Activated CD4-positive, alpha-beta T cell treated with anti-CD3 and anti-CD28 coated beads for 36 hours (primary cell): ENCODE data around the gene FAM219B. TPM values are rescaled to one million over a fixed set of nuclear protein-coding genes. Genes with fewer than 3 reads are reported as not detected.
A peak's percentile ranks its signal among the peaks of the same experiment; 100 is the strongest.
"Not testable (repeated sequence)": the region's sequence is repeated elsewhere in the genome, so short reads cannot be mapped to it uniquely, and the experiment has no call there.

Source experiments
- ATAC-seq: fragments of 200-7000 bp; cut with Tn5 transposase; one replicate; pipeline ENCODE4 v1.10.0; 2021; ENCODE audit warnings: mild to moderate bottlenecking, moderate library complexity
- CTCF ChIA-PET: fragments of 350-600 bp; sonication (Branson Sonifier 250); formaldehyde crosslinking; loops from one replicate; lab custom pipeline; 2021; ENCODE audit warnings: antibody characterized with exemption; lab: Charles Lee
- POLR2A ChIA-PET: fragments of 350-600 bp; sonication (Branson Sonifier 250); formaldehyde crosslinking; loops from one replicate; lab custom pipeline; 2021; ENCODE audit warnings: antibody characterized with exemption, inconsistent platforms; lab: Charles Lee
- DNase-seq: peaks from one replicate; pipeline ENCODE4 v3.0.0-alpha.2; 2020
- H3K27ac Mint-ChIP-seq: one replicate; pipeline ENCODE4 v1.8.0; 2021; ENCODE audit warnings: mixed read lengths
- H3K27me3 Mint-ChIP-seq: one replicate; pipeline ENCODE4 v1.8.0; 2021; ENCODE audit warnings: mixed read lengths
- H3K36me3 Mint-ChIP-seq: one replicate; pipeline ENCODE4 v1.8.0; 2021; ENCODE audit warnings: low read depth, mixed read lengths
- H3K4me1 Mint-ChIP-seq: one replicate; pipeline ENCODE4 v1.8.0; 2021; ENCODE audit warnings: mixed read lengths
- H3K4me3 Mint-ChIP-seq: one replicate; pipeline ENCODE4 v1.8.0; 2021; ENCODE audit warnings: mild to moderate bottlenecking, moderate library complexity, mixed read lengths
- H3K9me3 Mint-ChIP-seq: one replicate; pipeline ENCODE4 v1.8.0; 2021; ENCODE audit warnings: low read depth, mixed read lengths
- intact Hi-C, 2 experiments: fragments of 100-400 bp; cut with DNase I in 1 of 2; cut with micrococcal nuclease in 1 of 2; formaldehyde crosslinking; loops; one replicate each; pipeline versions ENCODE4 v1.14.2 to v1.15.1; 2022 to 2024; cut with DNase I, micrococcal nuclease
- total RNA-seq, 2 experiments: library from RNA; stranded (reverse); gene quantifications; one replicate each; pipeline ENCODE4 v1.2.3, GENCODE V29; 2021

Gene FAM219B
- total RNA-seq, 2 experiments from 2014 or later: 39.3 to 49.7 TPM

- H3K9me3 Mint-ChIP-seq, H3K27me3 Mint-ChIP-seq, ATAC-seq: not testable (repeated sequence)
- Mint-ChIP-seq H3K36me3 (peaks cover 16% of the 10 kb centered on the region), H3K4me1 (peaks cover 33% of the 10 kb centered on the region), H3K4me3 (peak overlapping the region; percentile 58), H3K27ac (peak overlapping the region; percentile 78)
- ChIA-PET CTCF (interaction anchor here (0.6 to 1.7 kb wide), 4 partner anchors 15 to 76 kb away, joined by 3 to 7 read pairs (median 4); no protein-coding TSS in a partner anchor), POLR2A (interaction anchor here (0.6 to 0.7 kb wide), 2 partner anchors 26 to 510 kb away, joined by 3 to 5 read pairs; no protein-coding TSS in a partner anchor)
- DNase-seq: peak; percentile 28
- intact Hi-C loops: loop anchor here (5.0 to 10.0 kb wide), 4 partner anchors 60 to 702 kb away; partner anchors contain the start of genes CSK (in 1 of the 2) and SCAMP2 (in 1 of the 2)
Observed at GRCh38 chr15:74935193-74935592, 28.5 kb upstream of the FAM219B start.

GRCh38 chr15:74933573-74933972 is 26.9 kb upstream of the FAM219B start:
- Mint-ChIP-seq H3K4me1 (peaks cover 33% of the 10 kb centered on the region), H3K27ac (peak overlapping the region; percentile 42), H3K9me3 (no peaks in the 10 kb centered on the region), H3K36me3 (peaks cover 26% of the 10 kb centered on the region), H3K27me3 (no peaks in the 10 kb centered on the region), H3K4me3 (no peak overlapping the region)
- ChIA-PET POLR2A (interaction anchor here (0.6 to 0.8 kb wide), 2 partner anchors 9 to 19 kb away, joined by 3 to 4 read pairs; no protein-coding TSS in a partner anchor), CTCF (interaction anchor here (0.6 to 1.7 kb wide), 6 partner anchors 10 to 473 kb away, joined by 3 to 4 read pairs (median 4); partner anchors contain the start of gene CSK)
- intact Hi-C loops: loop anchor here in 1 of 2 experiments (10.0 kb wide), 1 partner anchor 59 kb away; the partner anchor contains the start of gene SCAMP2
- DNase-seq (no peak), ATAC-seq (no peak)

DNA sequence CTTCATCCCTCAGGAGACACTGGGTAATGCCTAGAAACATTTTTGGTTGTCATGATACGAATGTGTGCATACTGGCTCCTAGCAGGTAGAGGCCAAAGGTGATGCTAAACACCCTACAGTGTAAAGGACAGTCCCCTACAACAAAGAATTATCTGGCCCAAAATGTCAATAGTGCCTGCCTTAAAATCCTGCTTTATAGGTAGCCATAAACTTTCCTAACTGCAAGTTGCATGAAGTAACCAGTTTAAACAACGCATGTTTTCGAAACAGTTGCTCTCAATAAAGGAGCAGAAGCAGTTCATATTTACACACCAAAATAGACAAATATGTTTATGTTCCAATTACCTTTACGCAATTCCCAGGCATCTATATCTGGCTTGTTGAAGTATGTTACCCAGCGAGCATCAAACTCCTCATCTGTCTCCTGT is 22.1 kb upstream of the FAM219B start:
- ChIA-PET CTCF (interaction anchor here (0.6 kb wide), 1 partner anchor 20 kb away, joined by 3 read pairs; no protein-coding TSS in a partner anchor), POLR2A (no interaction called here)
- H3K4me3 Mint-ChIP-seq: no peak overlapping the region
- intact Hi-C loops: no loop called here
- no peaks in the 10 kb centered on the region for H3K27me3 Mint-ChIP-seq
- no peak for ATAC-seq
- H3K4me1 Mint-ChIP-seq: peaks cover 7% of the 10 kb centered on the region
- no peaks in the 10 kb centered on the region for H3K9me3 Mint-ChIP-seq
- peaks cover 35% of the 10 kb centered on the region for H3K36me3 Mint-ChIP-seq
- no peak for DNase-seq
- H3K27ac Mint-ChIP-seq: no peak overlapping the region

GRCh38 chr15:74924525-74924924 is 17.9 kb upstream of the FAM219B start:
- Mint-ChIP-seq H3K9me3 (no peaks in the 10 kb centered on the region), H3K36me3 (peaks cover 51% of the 10 kb centered on the region), H3K27ac (no peak overlapping the region), H3K4me3 (no peak overlapping the region), H3K4me1 (peaks cover 5% of the 10 kb centered on the region), H3K27me3 (no peaks in the 10 kb centered on the region)
- ATAC-seq: no peak
- ChIA-PET POLR2A (interaction anchor here (1.4 kb wide), 1 partner anchor 9 kb away, joined by 3 read pairs; no protein-coding TSS in a partner anchor), CTCF (interaction anchor here (1.4 kb wide), 1 partner anchor 23 kb away, joined by 7 read pairs; no protein-coding TSS in a partner anchor)
- intact Hi-C loops: no loop called here
- no peak for DNase-seq

DNA sequence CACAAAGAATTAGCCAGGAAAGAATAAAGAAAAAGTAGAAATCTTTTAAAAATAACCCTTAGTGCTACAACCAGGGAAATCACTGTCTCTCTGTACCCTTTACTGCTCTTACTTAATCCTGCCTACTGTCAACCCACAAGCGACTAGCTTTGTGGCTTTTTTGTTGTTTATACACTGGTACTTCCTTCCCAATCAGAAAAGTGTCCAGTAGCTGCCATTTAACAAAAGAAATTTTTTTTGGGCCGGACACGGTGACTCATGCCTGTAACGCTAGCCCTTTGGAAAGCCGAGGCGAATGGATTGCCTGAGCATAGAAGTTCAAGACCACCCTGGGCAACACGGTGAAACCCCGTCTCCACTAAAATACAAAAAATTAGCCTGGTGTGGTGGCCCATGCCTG is 13.8 kb upstream of the FAM219B start:
- POLR2A ChIA-PET: no interaction called here

DNA sequence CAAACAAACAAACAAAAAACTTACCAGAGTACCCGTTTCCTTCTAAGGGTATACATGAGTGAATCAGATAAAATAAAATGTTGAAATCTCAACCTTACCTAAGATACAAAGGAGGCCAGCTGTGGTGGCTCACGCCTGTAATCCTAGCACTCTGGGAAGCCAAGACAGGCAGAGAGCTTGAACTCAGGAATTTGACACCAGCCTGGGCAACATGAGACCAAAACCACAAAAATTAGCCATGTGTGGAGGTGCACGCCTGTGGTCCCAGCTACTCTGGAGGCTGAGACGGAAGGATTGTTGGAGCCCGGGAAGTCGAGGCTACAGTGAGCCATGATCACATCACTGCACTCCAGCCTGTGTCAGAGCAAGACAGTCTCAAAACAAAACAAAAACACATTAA is 11.0 kb upstream of the FAM219B start:
- no peak overlapping the region for H3K27ac Mint-ChIP-seq
- ATAC-seq (no peak), DNase-seq (no peak)
- no peaks in the 10 kb centered on the region for H3K27me3 Mint-ChIP-seq
- intact Hi-C loops: no loop called here
- ChIA-PET CTCF (interaction anchor here (0.6 to 1.5 kb wide), 3 partner anchors 10 to 296 kb away, joined by 3 to 4 read pairs (median 3); no protein-coding TSS in a partner anchor), POLR2A (interaction anchor here (1.4 kb wide), 1 partner anchor 11 kb away, joined by 5 read pairs; the partner anchor contains the start of gene FAM219B)
- H3K4me3 Mint-ChIP-seq: no peak overlapping the region
- no peaks in the 10 kb centered on the region for H3K9me3 Mint-ChIP-seq
- peaks cover 59% of the 10 kb centered on the region for H3K36me3 Mint-ChIP-seq
- H3K4me1 Mint-ChIP-seq: no peaks in the 10 kb centered on the region

More for the DNA sequence above, 13.8 kb upstream of the FAM219B start:
- Mint-ChIP-seq H3K4me3 (no peak overlapping the region), H3K27me3 (no peaks in the 10 kb centered on the region), H3K27ac (no peak overlapping the region), H3K9me3 (no peaks in the 10 kb centered on the region), H3K36me3 (peaks cover 54% of the 10 kb centered on the region), H3K4me1 (peaks cover 5% of the 10 kb centered on the region)
- CTCF ChIA-PET: interaction anchor here (0.5 kb wide), 1 partner anchor 109 kb away, joined by 3 read pairs; no protein-coding TSS in a partner anchor
- DNase-seq (no peak), ATAC-seq (no peak)
- intact Hi-C loops: no loop called here

DNA sequence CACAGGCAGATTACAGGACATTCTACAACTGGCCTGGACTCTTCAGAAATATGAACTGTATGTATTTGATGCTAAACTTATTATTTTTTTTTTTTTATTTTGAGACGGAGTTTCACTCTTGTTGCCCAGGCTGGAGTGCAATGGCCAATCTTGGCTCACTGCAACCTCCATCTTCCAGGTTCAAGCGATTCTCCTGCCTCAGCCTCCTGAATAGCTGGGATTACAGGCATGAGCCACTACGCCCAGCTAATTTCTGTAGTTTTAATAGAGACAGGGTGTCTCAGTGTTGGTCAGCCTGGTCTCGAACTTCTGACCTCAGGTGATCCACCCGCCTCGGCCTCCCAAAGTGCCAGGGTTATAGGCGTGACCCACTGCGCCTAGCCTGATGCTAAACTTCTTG is 7.1 kb upstream of the FAM219B start:
- H3K4me1 Mint-ChIP-seq, POLR2A ChIA-PET, H3K27ac Mint-ChIP-seq: not testable (repeated sequence)

DNA sequence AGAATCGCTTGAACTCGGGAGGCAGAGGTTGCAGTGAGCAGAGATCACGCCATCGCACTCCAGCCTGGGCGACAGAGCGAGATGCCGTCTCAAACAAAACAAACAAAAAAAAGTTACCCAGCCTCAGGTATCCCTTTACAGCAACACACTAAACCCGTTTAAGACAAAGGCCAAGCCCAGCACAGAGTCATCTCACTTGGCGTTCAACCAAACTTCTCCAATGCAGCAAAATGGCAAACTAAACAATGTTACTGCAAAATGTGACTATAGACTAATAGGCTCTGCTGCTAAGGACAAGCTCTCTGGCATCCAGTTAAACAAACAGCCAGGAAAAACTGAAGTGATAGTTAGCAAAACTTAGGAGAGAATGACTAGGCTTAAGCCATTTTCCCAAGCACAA is 6.4 kb upstream of the FAM219B start:
- Mint-ChIP-seq H3K36me3 (peaks cover 39% of the 10 kb centered on the region), H3K4me3 (no peak overlapping the region), H3K27ac (no peak overlapping the region), H3K27me3 (no peaks in the 10 kb centered on the region), H3K4me1 (no peaks in the 10 kb centered on the region), H3K9me3 (no peaks in the 10 kb centered on the region)
- ChIA-PET CTCF (interaction anchor here (0.7 to 4.8 kb wide), 3 partner anchors 12 to 455 kb away, joined by 3 to 40 read pairs (median 3); no protein-coding TSS in a partner anchor), POLR2A (no interaction called here)
- ATAC-seq (no peak), DNase-seq (no peak)
- intact Hi-C loops: no loop called here

More for the DNA sequence above, 7.1 kb upstream of the FAM219B start:
- H3K4me3 Mint-ChIP-seq, ATAC-seq, H3K9me3 Mint-ChIP-seq, intact Hi-C loops, DNase-seq, H3K27me3 Mint-ChIP-seq: not testable (repeated sequence)
- H3K36me3 Mint-ChIP-seq: peaks cover 41% of the 10 kb centered on the region
- CTCF ChIA-PET: interaction anchor here (0.5 to 1.2 kb wide), 2 partner anchors 106 to 454 kb away, joined by 3 read pairs; no protein-coding TSS in a partner anchor

DNA sequence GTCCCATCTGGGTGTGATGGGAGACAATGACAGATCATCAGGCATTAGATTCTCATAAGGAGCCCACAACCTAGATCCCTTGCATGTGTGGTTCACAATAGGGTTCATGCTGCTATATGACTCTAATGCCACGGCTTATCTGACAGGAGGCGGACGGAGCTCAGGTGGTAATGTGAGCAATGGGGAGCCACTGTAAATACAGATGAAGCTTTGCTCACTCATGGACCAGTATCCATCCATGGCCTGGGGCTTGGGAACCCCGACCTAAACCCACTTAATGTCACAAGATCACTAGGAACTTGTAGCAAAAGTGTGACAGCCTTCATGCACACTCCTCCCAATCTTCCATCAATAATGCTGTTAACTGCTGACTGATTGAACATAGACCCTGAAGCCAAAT is 2.0 kb upstream of the FAM219B start:
- ATAC-seq (no peak), DNase-seq (no peak)
- Mint-ChIP-seq H3K27ac (no peak overlapping the region), H3K4me3 (no peak overlapping the region), H3K9me3 (no peaks in the 10 kb centered on the region), H3K27me3 (no peaks in the 10 kb centered on the region), H3K36me3 (peaks cover 36% of the 10 kb centered on the region), H3K4me1 (peaks cover 29% of the 10 kb centered on the region)
- intact Hi-C loops: loop anchor here in 1 of 2 experiments (5.0 kb wide), 1 partner anchor 294 kb away; the partner anchor contains the start of gene C15orf39
- CTCF ChIA-PET: interaction anchor here (0.5 to 4.8 kb wide), 5 partner anchors 8 to 227 kb away, joined by 3 to 40 read pairs (median 4); no protein-coding TSS in a partner anchor
- POLR2A ChIA-PET: interaction anchor here (0.7 kb wide), 1 partner anchor 295 kb away, joined by 4 read pairs; no protein-coding TSS in a partner anchor

DNA sequence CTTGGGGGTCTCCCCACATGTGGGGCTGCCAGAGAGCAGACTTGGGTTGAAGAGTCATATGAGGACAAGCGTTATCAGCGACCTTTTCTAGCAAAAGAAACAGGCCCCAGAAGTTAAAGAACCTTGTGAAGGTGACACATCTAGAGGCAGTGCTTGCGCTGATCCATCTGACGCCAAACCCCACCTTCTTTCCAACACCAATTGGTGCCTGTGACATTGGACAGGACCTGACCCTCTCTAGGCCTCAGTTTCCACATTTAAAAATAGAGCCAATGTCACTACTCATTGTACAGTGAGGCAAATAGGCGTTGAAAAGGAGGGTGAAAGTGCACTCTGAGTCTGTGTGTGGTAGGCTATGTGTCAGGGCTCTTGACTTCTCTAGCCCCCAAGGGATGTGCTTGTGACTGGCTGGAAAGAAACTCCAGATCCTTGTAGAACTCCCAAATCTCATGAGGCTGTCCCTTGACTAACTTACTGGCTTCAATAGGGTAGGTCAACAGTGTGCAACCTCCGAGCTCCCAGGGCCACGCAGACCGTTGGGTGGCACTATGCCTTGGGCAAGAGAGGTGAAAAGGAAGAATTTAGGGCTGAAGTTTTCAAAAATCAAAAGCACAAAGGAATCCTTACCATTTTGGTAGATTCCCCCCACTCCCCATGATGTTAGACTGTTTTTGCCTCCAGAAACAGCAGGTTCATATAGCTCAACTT is 666 bp upstream of the FAM219B start:
- ATAC-seq: peak; percentile 36
- Mint-ChIP-seq H3K27ac (peak overlapping the region; percentile 94), H3K4me1 (peaks cover 31% of the 10 kb centered on the region), H3K36me3 (peaks cover 31% of the 10 kb centered on the region), H3K4me3 (peak overlapping the region; percentile 92), H3K27me3 (no peaks in the 10 kb centered on the region), H3K9me3 (no peaks in the 10 kb centered on the region)
- POLR2A ChIA-PET: interaction anchor here (0.6 to 1.7 kb wide), 4 partner anchors 18 to 201 kb away, joined by 3 to 7 read pairs (median 5); partner anchors contain the start of genes COX5A and MPI
- no peak for DNase-seq
- intact Hi-C loops: loop anchor here in 1 of 2 experiments (5.0 kb wide), 1 partner anchor 295 kb away; the partner anchor contains the start of gene C15orf39
- CTCF ChIA-PET: interaction anchor here (0.6 to 2.9 kb wide), 12 partner anchors 10 to 692 kb away, joined by 3 to 11 read pairs (median 4); no protein-coding TSS in a partner anchor
